Measurements from ENCODE around the gene MAP2. TPM values are rescaled to one million over a fixed set of nuclear protein-coding genes. Genes with fewer than 3 reads are reported as not detected.

Gene MAP2
- total RNA-seq, 1 donor from 2014 or later, result 16.5 TPM

GRCh38 chr2:209505410-209505809 is 81.6 kb downstream of the MAP2 start:
- no peak for DNase-seq (ENCODE audit: low spot score, unreplicated experiment)
- TF ChIP-seq CTCF (IDR thresholded peaks at IDR 0.05; ENCODE audit: unreplicated experiment), result no peak
- Mint-ChIP-seq H3K9me3 (ENCODE audit: low read depth) (no peaks in the 10 kb centered on the region), H3K4me1 (ENCODE audit: low read depth) (peaks cover 42% of the 10 kb centered on the region), H3K4me3 (ENCODE audit: low read depth) (no peak overlapping the region), H3K27me3 (no peaks in the 10 kb centered on the region), H3K27ac (no peak overlapping the region), H3K36me3 (ENCODE audit: insufficient read depth) (no peaks in the 10 kb centered on the region)

GRCh38 chr2:209508255-209508654 is 84.4 kb downstream of the MAP2 start:
- DNase-seq (ENCODE audit: low spot score, unreplicated experiment), result no peak
- Mint-ChIP-seq H3K4me3 (ENCODE audit: low read depth) (peak overlapping the region; percentile 23), H3K27ac (peak overlapping the region; percentile 63), H3K36me3 (ENCODE audit: insufficient read depth) (no peaks in the 10 kb centered on the region), H3K4me1 (ENCODE audit: low read depth) (peaks cover 24% of the 10 kb centered on the region), H3K9me3 (ENCODE audit: low read depth) (no peaks in the 10 kb centered on the region), H3K27me3 (no peaks in the 10 kb centered on the region)
- no peak for TF ChIP-seq CTCF (IDR thresholded peaks at IDR 0.05; ENCODE audit: unreplicated experiment)

DNA sequence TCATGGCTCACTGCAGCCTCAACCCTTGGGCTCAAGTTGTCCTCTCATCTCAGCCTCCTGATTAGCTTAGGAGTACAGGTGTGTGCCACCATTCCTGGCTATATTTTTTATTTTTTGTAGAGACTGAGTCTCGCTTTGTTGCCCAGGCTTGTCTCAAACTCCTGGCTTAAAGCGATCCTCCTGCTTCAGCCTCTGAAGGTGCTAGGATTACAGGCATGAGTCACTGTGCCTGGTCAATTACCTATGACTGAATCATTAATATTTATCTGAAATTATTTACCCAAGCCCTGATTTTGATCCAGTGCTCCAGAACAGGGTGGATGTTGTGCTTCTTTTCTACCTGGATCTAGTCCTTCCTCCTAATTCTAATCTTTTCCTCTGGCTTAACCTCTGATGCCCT is 87.8 kb downstream of the MAP2 start:
- no peak for DNase-seq (ENCODE audit: low spot score, unreplicated experiment)
- H3K27ac Mint-ChIP-seq, result no peak overlapping the region
- H3K4me1 Mint-ChIP-seq (ENCODE audit: low read depth), result peaks cover 15% of the 10 kb centered on the region
- peaks cover 1% of the 10 kb centered on the region for H3K27me3 Mint-ChIP-seq
- H3K36me3 Mint-ChIP-seq (ENCODE audit: insufficient read depth), result no peaks in the 10 kb centered on the region
- no peaks in the 10 kb centered on the region for H3K9me3 Mint-ChIP-seq (ENCODE audit: low read depth)
- H3K4me3 Mint-ChIP-seq (ENCODE audit: low read depth), result no peak overlapping the region
- no peak for TF ChIP-seq CTCF (IDR thresholded peaks at IDR 0.05; ENCODE audit: unreplicated experiment)

DNA sequence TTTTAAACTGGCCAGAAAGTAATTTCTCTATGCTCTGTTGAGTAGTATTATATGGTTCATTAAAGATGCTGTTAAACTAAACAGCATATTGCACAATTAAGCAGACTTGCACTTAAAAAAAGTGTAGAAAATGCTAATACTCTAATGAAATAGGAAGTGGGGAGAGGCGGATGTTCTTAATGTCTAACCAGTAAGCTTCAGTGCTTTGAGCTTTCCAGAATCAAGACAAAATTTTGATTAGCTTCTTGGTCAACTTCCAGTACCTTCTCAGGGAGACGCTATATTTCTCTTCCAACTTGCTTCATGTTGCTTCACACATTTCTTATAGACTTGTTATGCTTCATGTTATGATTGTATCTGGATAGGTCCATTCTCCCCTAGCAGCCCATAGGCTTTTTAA is 89.1 kb downstream of the MAP2 start:
- H3K27ac Mint-ChIP-seq, result no peak overlapping the region
- no peak for TF ChIP-seq CTCF (IDR thresholded peaks at IDR 0.05; ENCODE audit: unreplicated experiment)
- no peaks in the 10 kb centered on the region for H3K36me3 Mint-ChIP-seq (ENCODE audit: insufficient read depth)
- no peak overlapping the region for H3K4me3 Mint-ChIP-seq (ENCODE audit: low read depth)
- DNase-seq (ENCODE audit: low spot score, unreplicated experiment), result no peak
- H3K9me3 Mint-ChIP-seq (ENCODE audit: low read depth), result no peaks in the 10 kb centered on the region
- peaks cover 2% of the 10 kb centered on the region for H3K27me3 Mint-ChIP-seq
- peaks cover 7% of the 10 kb centered on the region for H3K4me1 Mint-ChIP-seq (ENCODE audit: low read depth)

DNA sequence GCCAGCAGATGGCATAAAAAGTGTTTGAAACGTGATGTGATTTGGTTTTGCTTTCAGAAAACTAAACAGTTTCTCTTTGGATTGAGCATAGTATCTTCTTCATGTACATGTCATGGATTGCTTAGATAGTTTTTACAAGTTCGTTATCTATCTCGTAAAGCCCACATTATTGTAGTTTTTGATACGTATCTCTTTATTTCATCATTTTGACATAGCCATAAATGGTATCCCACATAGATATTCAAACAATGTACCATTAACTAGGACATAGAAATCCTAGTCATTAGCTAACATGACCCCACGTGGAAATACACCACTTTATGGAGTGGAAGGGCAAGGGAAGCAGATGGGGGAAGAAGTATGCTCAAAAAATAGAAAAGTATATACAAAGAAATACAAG is 93.6 kb downstream of the MAP2 start:
- no peak for TF ChIP-seq CTCF (IDR thresholded peaks at IDR 0.05; ENCODE audit: unreplicated experiment)
- peak overlapping the region; percentile 50 for H3K27ac Mint-ChIP-seq
- H3K4me3 Mint-ChIP-seq (ENCODE audit: low read depth), result no peak overlapping the region
- H3K9me3 Mint-ChIP-seq (ENCODE audit: low read depth), result no peaks in the 10 kb centered on the region
- no peak for DNase-seq (ENCODE audit: low spot score, unreplicated experiment)
- no peaks in the 10 kb centered on the region for H3K36me3 Mint-ChIP-seq (ENCODE audit: insufficient read depth)
- H3K27me3 Mint-ChIP-seq, result peaks cover 2% of the 10 kb centered on the region
- H3K4me1 Mint-ChIP-seq (ENCODE audit: low read depth), result no peaks in the 10 kb centered on the region
